H1 (cell line): ENCODE data around the gene CORO6. TPM values are rescaled to one million over a fixed set of nuclear protein-coding genes. Genes with fewer than 3 reads are reported as not detected.

ENCODE experiments used
- MAFK ChIP-seq: IDR thresholded peaks from 2 replicates; pipeline ENCODE4 v1.6.1; 2012; ENCODE audit warnings: low read depth, mild to moderate bottlenecking, improper control_type of control experiment, low read length
- polyA plus RNA-seq, 7 experiments: library from polyadenylated mRNA; depleted of rRNA in 3 of 7; stranded (reverse) in 5 of 7; unstranded in 2 of 7; fragments of >200 nt in 5 of 7; fragments of 200-250 nt in 2 of 7; gene quantifications; 1 replicate in 5 of 7; 2 replicates in 1 of 7; 4 replicates in 1 of 7; pipeline versions ENCODE4 v1.2.1 to v1.2.3, GENCODE V29; 2011 to 2013; ENCODE audit warnings: missing spikeins in 2 of 7, mixed read lengths in 2 of 7
- total RNA-seq: library from RNA; stranded (reverse); fragmentation: NEBNext Ultra II Directional; extraction: Animal tissue kit (Norgen Biotek cat#: 25700); gene quantifications from 2 replicates; pipeline ENCODE4 v1.2.1, GENCODE V29; 2021

CORO6 gene
- total and polyA plus RNA-seq, 2 of the 8 experiments (the other 6 are each of a cell fraction or from before 2014, with no cell fraction given): 2.5 to 8.6 TPM

- no peak for TF ChIP-seq MAFK
These were observed 33.9 kb downstream of the CORO6 start (continued) for GRCh38 chr17:29588562-29589411.
